Astrocyte (in vitro differentiated cells and primary cell): ENCODE measurements around the gene EP400. TPM values are rescaled to one million over a fixed set of nuclear protein-coding genes. Genes with fewer than 3 reads are reported as not detected.

Source experiments
- DNase-seq: peaks from one replicate; pipeline ENCODE4 v3.0.0-alpha.2; 2010; ENCODE audit warnings: low read depth
- FAIRE-seq: peaks from 2 replicates; lab custom pipeline; 2011; peaks lifted over from hg19 to GRCh38; lab: Jason Lieb, UNC
- H2AFZ ChIP-seq: 2 replicates; pipeline ENCODE4 v1.6.0; 2012; ENCODE audit warnings: low read depth, low read length, inconsistent platforms
- H3K27ac ChIP-seq: 2 replicates; pipeline ENCODE4 v1.5.1; 2011; ENCODE audit warnings: low read depth, low read length, inconsistent platforms
- H3K27me3 ChIP-seq: 2 replicates; pipeline ENCODE4 v1.6.0; 2011; ENCODE audit warnings: low read length, inconsistent platforms; ENCODE audit not compliant: insufficient read depth
- H3K36me3 ChIP-seq: 2 replicates; pipeline ENCODE4 v1.5.1; 2011; ENCODE audit warnings: low read length, inconsistent platforms; ENCODE audit not compliant: insufficient read depth
- H3K4me1 ChIP-seq: 2 replicates; pipeline ENCODE4 v1.5.1; 2011; ENCODE audit warnings: low read length, inconsistent platforms; ENCODE audit not compliant: insufficient read depth
- H3K4me2 ChIP-seq: 2 replicates; pipeline ENCODE4 v1.6.0; 2012; ENCODE audit warnings: low read length, inconsistent platforms
- H3K4me3 ChIP-seq: 2 replicates; pipeline ENCODE4 v1.5.1; 2011; ENCODE audit warnings: low read depth, mild to moderate bottlenecking, low read length, inconsistent platforms; ENCODE audit not compliant: insufficient read depth
- H3K79me2 ChIP-seq: 2 replicates; pipeline ENCODE4 v1.6.0; 2012; ENCODE audit warnings: mild to moderate bottlenecking, low read length, inconsistent platforms; ENCODE audit not compliant: insufficient read depth
- H3K9ac ChIP-seq: 2 replicates; pipeline ENCODE4 v1.6.0; 2012; ENCODE audit warnings: mild to moderate bottlenecking, low read length, inconsistent platforms
- H3K9me3 ChIP-seq: 2 replicates; pipeline ENCODE4 v1.5.1; 2012; ENCODE audit warnings: low read depth, mild to moderate bottlenecking, low read length, inconsistent platforms; ENCODE audit not compliant: insufficient read depth
- H4K20me1 ChIP-seq: 2 replicates; pipeline ENCODE4 v1.6.0; 2012; ENCODE audit warnings: low read length, inconsistent platforms; ENCODE audit not compliant: insufficient read depth
- H3K27ac Mint-ChIP-seq: one replicate; pipeline ENCODE4 v1.8.0; 2021; ENCODE audit warnings: mild to moderate bottlenecking, mixed read lengths; ENCODE audit not compliant: unreplicated experiment
- H3K27me3 Mint-ChIP-seq: one replicate; pipeline ENCODE4 v1.8.0; 2021; ENCODE audit warnings: low read depth, mixed read lengths; ENCODE audit not compliant: unreplicated experiment
- H3K36me3 Mint-ChIP-seq: one replicate; pipeline ENCODE4 v1.8.0; 2021; ENCODE audit warnings: low read depth, mixed read lengths; ENCODE audit not compliant: unreplicated experiment
- H3K4me1 Mint-ChIP-seq: one replicate; pipeline ENCODE4 v1.8.0; 2021; ENCODE audit warnings: low read depth, mixed read lengths; ENCODE audit not compliant: unreplicated experiment
- H3K4me3 Mint-ChIP-seq: one replicate; pipeline ENCODE4 v1.8.0; 2021; ENCODE audit warnings: mild to moderate bottlenecking, moderate library complexity, mixed read lengths; ENCODE audit not compliant: unreplicated experiment
- H3K9me3 Mint-ChIP-seq: one replicate; pipeline ENCODE4 v1.8.0; 2021; ENCODE audit warnings: mild to moderate bottlenecking, mixed read lengths; ENCODE audit not compliant: unreplicated experiment
- EZH2 ChIP-seq: IDR thresholded peaks from 2 replicates; pipeline ENCODE4 v1.6.1; 2012; ENCODE audit warnings: mild to moderate bottlenecking, low read length, inconsistent platforms; ENCODE audit not compliant: insufficient read depth
- total RNA-seq: library from RNA; stranded (reverse); gene quantifications from 2 replicates; pipeline ENCODE4 v1.2.1, GENCODE V29; 2021
- TF ChIP-seq, protein P1 (sequence below): IDR thresholded peaks from 2 replicates; pipeline ENCODE4 v1.5.1; 2011; ENCODE audit warnings: low read depth, mild to moderate bottlenecking, inconsistent platforms, low read length, moderate library complexity; ENCODE audit not compliant: insufficient read depth

The EP400 gene
- total RNA-seq, 1 donor from 2014 or later, result 39.8 TPM

DNA sequence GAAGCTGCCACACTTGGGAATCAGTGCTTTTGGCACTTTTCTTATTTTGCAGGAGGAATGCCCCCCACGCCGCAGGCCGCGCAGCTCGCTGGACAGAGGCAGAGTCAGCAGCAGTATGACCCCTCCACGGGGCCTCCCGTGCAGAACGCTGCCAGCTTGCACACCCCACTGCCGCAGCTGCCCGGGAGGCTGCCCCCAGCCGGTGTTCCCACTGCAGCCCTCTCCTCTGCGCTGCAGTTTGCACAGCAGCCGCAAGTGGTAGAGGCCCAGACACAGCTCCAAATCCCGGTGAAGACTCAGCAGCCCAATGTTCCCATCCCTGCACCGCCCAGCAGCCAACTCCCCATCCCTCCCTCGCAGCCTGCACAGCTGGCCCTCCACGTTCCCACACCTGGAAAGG, 32.3 kb downstream of the EP400 start:
- H3K27me3 Mint-ChIP-seq, result no peaks in the 10 kb centered on the region
- no peak for DNase-seq
- H3K36me3 ChIP-seq, result peaks cover 21% of the 10 kb centered on the region
- no peak overlapping the region for H3K4me3 ChIP-seq
- no peak overlapping the region for H3K4me3 Mint-ChIP-seq
- peaks cover 15% of the 10 kb centered on the region for H3K4me1 Mint-ChIP-seq
- peaks cover 36% of the 10 kb centered on the region for H4K20me1 ChIP-seq
- H3K4me1 ChIP-seq, result no peaks in the 10 kb centered on the region
- H3K36me3 Mint-ChIP-seq, result peaks cover 13% of the 10 kb centered on the region
- no peaks in the 10 kb centered on the region for H3K9me3 Mint-ChIP-seq
- peaks cover 26% of the 10 kb centered on the region for H3K79me2 ChIP-seq
- no peak for FAIRE-seq
- no peak overlapping the region for H3K27ac ChIP-seq
- no peak overlapping the region for H3K27ac Mint-ChIP-seq
- no peaks in the 10 kb centered on the region for H3K27me3 ChIP-seq
- TF ChIP-seq EZH2, result no peak
- TF ChIP-seq, protein P1, sequence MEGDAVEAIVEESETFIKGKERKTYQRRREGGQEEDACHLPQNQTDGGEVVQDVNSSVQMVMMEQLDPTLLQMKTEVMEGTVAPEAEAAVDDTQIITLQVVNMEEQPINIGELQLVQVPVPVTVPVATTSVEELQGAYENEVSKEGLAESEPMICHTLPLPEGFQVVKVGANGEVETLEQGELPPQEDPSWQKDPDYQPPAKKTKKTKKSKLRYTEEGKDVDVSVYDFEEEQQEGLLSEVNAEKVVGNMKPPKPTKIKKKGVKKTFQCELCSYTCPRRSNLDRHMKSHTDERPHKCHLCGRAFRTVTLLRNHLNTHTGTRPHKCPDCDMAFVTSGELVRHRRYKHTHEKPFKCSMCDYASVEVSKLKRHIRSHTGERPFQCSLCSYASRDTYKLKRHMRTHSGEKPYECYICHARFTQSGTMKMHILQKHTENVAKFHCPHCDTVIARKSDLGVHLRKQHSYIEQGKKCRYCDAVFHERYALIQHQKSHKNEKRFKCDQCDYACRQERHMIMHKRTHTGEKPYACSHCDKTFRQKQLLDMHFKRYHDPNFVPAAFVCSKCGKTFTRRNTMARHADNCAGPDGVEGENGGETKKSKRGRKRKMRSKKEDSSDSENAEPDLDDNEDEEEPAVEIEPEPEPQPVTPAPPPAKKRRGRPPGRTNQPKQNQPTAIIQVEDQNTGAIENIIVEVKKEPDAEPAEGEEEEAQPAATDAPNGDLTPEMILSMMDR, result no peak
- H3K9ac ChIP-seq, result no peak overlapping the region
- no peaks in the 10 kb centered on the region for H3K9me3 ChIP-seq
- H2AFZ ChIP-seq, result no peak overlapping the region
- H3K4me2 ChIP-seq, result no peak overlapping the region

DNA sequence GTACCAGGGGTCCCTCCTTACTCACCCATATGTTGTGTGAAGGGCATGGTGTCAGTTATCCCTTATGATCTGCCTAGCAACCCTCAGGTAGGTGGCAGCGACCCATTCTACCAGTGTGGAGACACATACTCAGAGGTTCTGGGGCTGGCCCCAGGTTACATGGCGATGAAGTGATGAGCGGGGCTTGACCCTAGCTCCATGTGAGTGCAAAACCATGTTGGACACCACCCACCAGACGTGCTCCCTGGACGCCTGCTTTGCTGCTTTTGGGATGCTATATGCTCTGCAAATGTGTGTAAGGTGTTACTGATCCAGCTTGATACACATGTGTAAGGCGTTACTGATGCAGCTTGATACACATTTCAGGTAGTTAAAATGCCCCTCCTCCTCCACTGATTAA, 33.3 kb downstream of the EP400 start:
- Histone ChIP-seq H3K27ac (no peak overlapping the region), H3K36me3 (peaks cover 24% of the 10 kb centered on the region), H3K4me1 (no peaks in the 10 kb centered on the region), H4K20me1 (peaks cover 30% of the 10 kb centered on the region), H3K9ac (no peak overlapping the region), H2AFZ (no peak overlapping the region), H3K4me3 (no peak overlapping the region), H3K79me2 (peaks cover 16% of the 10 kb centered on the region), H3K27me3 (no peaks in the 10 kb centered on the region), H3K9me3 (no peaks in the 10 kb centered on the region), H3K4me2 (no peak overlapping the region)
- Mint-ChIP-seq H3K9me3 (no peaks in the 10 kb centered on the region), H3K4me1 (peaks cover 18% of the 10 kb centered on the region), H3K36me3 (peaks cover 18% of the 10 kb centered on the region), H3K27ac (no peak overlapping the region), H3K27me3 (no peaks in the 10 kb centered on the region), H3K4me3 (no peak overlapping the region)
- FAIRE-seq (no peak), DNase-seq (no peak)
- TF ChIP-seq EZH2, result no peak
- TF ChIP-seq, protein P1, result no peak

DNA sequence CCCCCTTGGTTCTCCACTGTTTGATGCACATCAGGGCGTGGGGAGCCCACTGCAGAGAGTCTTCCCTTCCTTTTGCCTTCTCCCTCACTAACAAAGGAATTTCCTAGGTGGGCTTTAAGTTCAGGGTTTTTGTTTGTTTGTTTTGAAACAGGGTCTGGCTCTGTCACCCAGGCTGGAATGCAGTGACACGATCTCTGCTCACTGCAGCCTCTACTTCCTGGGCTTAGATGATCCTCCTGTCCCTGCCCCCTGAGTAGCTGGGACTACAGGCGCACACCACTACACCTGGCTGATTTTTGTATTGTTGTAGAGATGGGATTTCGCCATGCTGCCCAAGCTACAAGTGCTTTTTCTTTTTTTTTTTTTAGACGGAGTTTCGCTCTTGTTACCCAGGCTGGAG, 33.8 kb downstream of the EP400 start:
- no peak overlapping the region for H3K27ac ChIP-seq
- H3K9me3 Mint-ChIP-seq, result no peaks in the 10 kb centered on the region
- H3K27ac Mint-ChIP-seq, result no peak overlapping the region
- peaks cover 11% of the 10 kb centered on the region for H3K79me2 ChIP-seq
- no peak overlapping the region for H3K4me3 ChIP-seq
- DNase-seq (no peak), FAIRE-seq (no peak)
- H3K4me2 ChIP-seq, result no peak overlapping the region
- H3K9ac ChIP-seq, result no peak overlapping the region
- no peaks in the 10 kb centered on the region for H3K4me1 ChIP-seq
- peaks cover 16% of the 10 kb centered on the region for H3K36me3 Mint-ChIP-seq
- H2AFZ ChIP-seq, result no peak overlapping the region
- peaks cover 24% of the 10 kb centered on the region for H4K20me1 ChIP-seq
- no peaks in the 10 kb centered on the region for H3K27me3 ChIP-seq
- H3K36me3 ChIP-seq, result peaks cover 24% of the 10 kb centered on the region
- H3K9me3 ChIP-seq, result no peaks in the 10 kb centered on the region
- TF ChIP-seq EZH2, result no peak
- TF ChIP-seq, protein P1, result no peak
- no peaks in the 10 kb centered on the region for H3K27me3 Mint-ChIP-seq
- peaks cover 18% of the 10 kb centered on the region for H3K4me1 Mint-ChIP-seq
- no peak overlapping the region for H3K4me3 Mint-ChIP-seq
